LNCAP (cell line): ENCODE results near the gene GATA5.

Experiments
- CTCF ChIP-seq: fragments of 450-650 bp; IDR thresholded peaks from 2 replicates; pipeline ENCODE4 v1.5.1; 2017; ENCODE audit warnings: mild to moderate bottlenecking

GATA5 gene

GRCh38 chr20:62428396-62429295 is 47.1 kb downstream of the GATA5 start:
- TF ChIP-seq CTCF, result no peak

GRCh38 chr20:62428002-62428372 is 47.8 kb downstream of the GATA5 start:
- no peak for TF ChIP-seq CTCF

GRCh38 chr20:62427172-62428001 is 48.4 kb downstream of the GATA5 start, which contains the start of gene RBBP8NL:
TSS of gene RBBP8NL (minus strand) at chr20:62427539. CDS start at chr20:62419647, 7,892 bp downstream.
- TF ChIP-seq CTCF, result no peak; the same call in 1 of the 2 replicates

GRCh38 chr20:62426699-62427131 is 49.1 kb downstream of the GATA5 start:
- TF ChIP-seq CTCF, result no peak

GRCh38 chr20:62425281-62426058 is 50.3 kb downstream of the GATA5 start:
- no peak for TF ChIP-seq CTCF

- TF ChIP-seq CTCF, result no peak
These were observed 51.3 kb downstream of the GATA5 start for GRCh38 chr20:62424249-62425107.
